ENCODE results near the gene SCYGR5. TPM values are rescaled to one million over a fixed set of nuclear protein-coding genes. Genes with fewer than 3 reads are reported as not detected.

SCYGR5 gene
- total RNA-seq, 2 donors from 2014 or later = not detected

DNA sequence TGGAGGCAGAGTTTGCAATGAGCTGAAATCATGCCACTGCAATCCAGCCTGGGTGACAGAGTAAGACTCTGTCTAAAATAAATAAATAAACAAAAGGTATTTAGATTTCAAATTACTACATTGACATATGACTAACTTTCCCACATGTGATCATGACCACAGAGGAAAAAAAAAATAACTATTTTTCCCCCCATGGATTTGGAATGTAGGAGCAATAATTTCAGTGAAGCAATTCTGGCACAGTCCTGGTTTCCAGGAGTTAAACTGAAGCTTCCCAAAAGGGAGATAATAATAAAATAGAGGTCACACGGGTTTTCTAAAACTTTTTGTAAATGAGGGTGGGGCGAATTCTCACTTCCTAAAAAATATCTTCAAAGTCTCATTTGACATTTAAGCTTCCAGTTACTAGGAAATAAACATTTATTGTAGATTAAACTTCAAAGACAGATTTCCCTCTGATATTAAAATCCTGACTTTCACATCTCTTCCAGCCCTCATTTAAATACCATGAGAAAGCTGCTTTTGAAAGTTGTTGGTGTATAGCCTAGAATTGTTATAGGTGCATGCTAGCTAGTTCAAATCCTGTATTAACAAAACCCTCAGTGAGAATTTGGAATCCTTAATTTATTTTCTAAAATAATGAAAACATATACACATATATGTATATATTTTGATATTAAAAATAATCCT is 30.5 kb downstream of the SCYGR5 start:
- Mint-ChIP-seq H3K4me3 (no peak overlapping the region), H3K27ac (no peak overlapping the region), H3K36me3 (ENCODE audit: low read depth) (no peaks in the 10 kb centered on the region), H3K4me1 (no peaks in the 10 kb centered on the region), H3K27me3 (peaks cover 43% of the 10 kb centered on the region)
- no peaks in the 10 kb centered on the region for H3K9me3 ChIP-seq (ENCODE audit: control insufficient read depth, low read length, poor library complexity, severe bottlenecking)
- DNase-seq (no peak), ATAC-seq (no peak)

GRCh38 chr2:227701556-227701955 is 35.0 kb downstream of the SCYGR5 start:
- no peak for DNase-seq
- H3K36me3 Mint-ChIP-seq (ENCODE audit: low read depth) = no peaks in the 10 kb centered on the region
- H3K4me1 Mint-ChIP-seq = no peaks in the 10 kb centered on the region

GRCh38 chr2:227703280-227703732 is 36.7 kb downstream of the SCYGR5 start:
- ATAC-seq = no peak
- H3K4me3 Mint-ChIP-seq = no peak overlapping the region
- no peaks in the 10 kb centered on the region for H3K9me3 ChIP-seq (ENCODE audit: control insufficient read depth, low read length, poor library complexity, severe bottlenecking)
- H3K27me3 Mint-ChIP-seq = peaks cover 40% of the 10 kb centered on the region
- H3K27ac Mint-ChIP-seq = no peak overlapping the region
- no peak for DNase-seq
- no peaks in the 10 kb centered on the region for H3K4me1 Mint-ChIP-seq
- H3K36me3 Mint-ChIP-seq (ENCODE audit: low read depth) = no peaks in the 10 kb centered on the region

More at GRCh38 chr2:227701556-227701955, 35.0 kb downstream of the SCYGR5 start:
- Mint-ChIP-seq H3K27me3 (peaks cover 35% of the 10 kb centered on the region), H3K4me3 (no peak overlapping the region), H3K27ac (no peak overlapping the region)
- no peak for ATAC-seq
- no peaks in the 10 kb centered on the region for H3K9me3 ChIP-seq (ENCODE audit: control insufficient read depth, low read length, poor library complexity, severe bottlenecking)

- Mint-ChIP-seq H3K4me3 (no peak overlapping the region), H3K36me3 (ENCODE audit: low read depth) (no peaks in the 10 kb centered on the region), H3K27ac (no peak overlapping the region), H3K4me1 (no peaks in the 10 kb centered on the region), H3K27me3 (peaks cover 37% of the 10 kb centered on the region)
- no peak for DNase-seq
- no peaks in the 10 kb centered on the region for H3K9me3 ChIP-seq (ENCODE audit: control insufficient read depth, low read length, poor library complexity, severe bottlenecking)
- ATAC-seq = no peak
Measured at GRCh38 chr2:227703961-227704360, 37.4 kb downstream of the SCYGR5 start.

DNA sequence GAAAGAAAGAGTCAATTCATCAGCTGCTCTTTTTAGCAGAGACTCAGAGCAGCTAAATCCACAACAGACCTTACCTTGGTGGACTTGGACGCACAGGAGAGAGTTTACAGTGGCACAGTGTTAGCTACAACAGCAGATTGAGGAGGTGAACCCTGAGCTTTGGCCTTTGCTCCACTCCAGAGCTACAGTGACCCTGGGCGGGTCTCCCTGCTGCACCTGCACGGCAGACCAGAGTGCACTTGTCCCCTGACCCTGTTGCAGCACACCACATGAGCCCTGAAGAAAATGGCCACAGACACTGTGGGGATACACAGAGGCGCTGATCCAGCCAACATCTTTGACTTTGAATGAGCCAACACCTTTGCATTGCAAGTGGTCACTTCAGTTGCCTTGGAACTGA is 40.3 kb downstream of the SCYGR5 start:
- DNase-seq = no peak
- no peaks in the 10 kb centered on the region for H3K4me1 Mint-ChIP-seq
- H3K27ac Mint-ChIP-seq = no peak overlapping the region
- peaks cover 35% of the 10 kb centered on the region for H3K27me3 Mint-ChIP-seq
- H3K4me3 Mint-ChIP-seq = no peak overlapping the region
- no peaks in the 10 kb centered on the region for H3K9me3 ChIP-seq (ENCODE audit: control insufficient read depth, low read length, poor library complexity, severe bottlenecking)
- no peak for ATAC-seq
- no peaks in the 10 kb centered on the region for H3K36me3 Mint-ChIP-seq (ENCODE audit: low read depth)

DNA sequence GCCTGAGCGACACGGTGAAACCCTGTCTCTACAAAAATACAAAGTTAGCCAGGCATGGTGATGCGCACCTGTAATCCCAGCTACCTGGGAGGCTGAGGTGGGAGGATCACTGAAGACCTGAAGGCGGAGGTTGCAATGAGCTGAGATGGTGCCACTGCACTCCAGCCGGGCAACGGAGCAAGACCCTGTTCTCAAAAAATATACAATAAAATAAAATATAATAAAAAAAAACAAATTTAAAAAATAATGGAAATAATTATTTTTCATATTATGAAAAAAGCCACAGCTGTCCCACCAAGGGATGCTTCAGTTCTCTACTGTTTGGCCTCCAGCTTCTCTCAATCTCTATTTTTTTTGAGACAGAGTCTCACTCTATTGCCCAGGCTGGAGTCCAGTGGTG is 40.8 kb downstream of the SCYGR5 start:
- no peak overlapping the region for H3K4me3 Mint-ChIP-seq
- H3K9me3 ChIP-seq (ENCODE audit: control insufficient read depth, low read length, poor library complexity, severe bottlenecking) = no peaks in the 10 kb centered on the region
- ATAC-seq (no peak), DNase-seq (no peak)
- H3K36me3 Mint-ChIP-seq (ENCODE audit: low read depth) = no peaks in the 10 kb centered on the region
- H3K27ac Mint-ChIP-seq = no peak overlapping the region
- peaks cover 35% of the 10 kb centered on the region for H3K27me3 Mint-ChIP-seq
- H3K4me1 Mint-ChIP-seq = no peaks in the 10 kb centered on the region

DNA sequence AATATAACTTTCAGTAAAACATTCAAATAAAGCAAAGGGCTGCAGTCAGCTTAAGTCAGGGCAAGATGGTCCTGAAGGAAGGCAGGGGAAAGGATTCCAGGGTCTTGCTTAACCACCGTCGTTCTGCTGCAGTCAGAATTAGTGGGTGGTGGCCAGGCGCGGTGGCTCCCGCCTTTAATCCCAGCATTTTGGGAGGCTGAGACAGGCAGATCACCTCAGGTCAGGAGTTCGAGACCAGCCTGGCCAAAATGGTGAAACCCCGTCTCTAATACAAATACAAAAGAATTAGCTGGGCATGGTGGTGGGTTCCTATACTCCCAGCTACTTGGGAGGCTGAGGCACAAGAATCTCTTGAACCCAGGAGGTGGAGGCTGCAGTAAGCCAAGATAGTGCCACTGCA is 44.4 kb downstream of the SCYGR5 start:
- DNase-seq (no peak), ATAC-seq (no peak)
- Mint-ChIP-seq H3K27ac (no peak overlapping the region), H3K36me3 (ENCODE audit: low read depth) (no peaks in the 10 kb centered on the region), H3K27me3 (peaks cover 29% of the 10 kb centered on the region), H3K4me1 (no peaks in the 10 kb centered on the region), H3K4me3 (no peak overlapping the region)
- H3K9me3 ChIP-seq (ENCODE audit: control insufficient read depth, low read length, poor library complexity, severe bottlenecking) = no peaks in the 10 kb centered on the region

GRCh38 chr2:227713291-227713690 is 46.7 kb downstream of the SCYGR5 start:
- Mint-ChIP-seq H3K27ac (no peak overlapping the region), H3K4me3 (no peak overlapping the region), H3K4me1 (no peaks in the 10 kb centered on the region), H3K27me3 (peaks cover 37% of the 10 kb centered on the region), H3K36me3 (ENCODE audit: low read depth) (no peaks in the 10 kb centered on the region)
- H3K9me3 ChIP-seq (ENCODE audit: control insufficient read depth, low read length, poor library complexity, severe bottlenecking) = no peaks in the 10 kb centered on the region
- no peak for ATAC-seq
- no peak for DNase-seq

DNA sequence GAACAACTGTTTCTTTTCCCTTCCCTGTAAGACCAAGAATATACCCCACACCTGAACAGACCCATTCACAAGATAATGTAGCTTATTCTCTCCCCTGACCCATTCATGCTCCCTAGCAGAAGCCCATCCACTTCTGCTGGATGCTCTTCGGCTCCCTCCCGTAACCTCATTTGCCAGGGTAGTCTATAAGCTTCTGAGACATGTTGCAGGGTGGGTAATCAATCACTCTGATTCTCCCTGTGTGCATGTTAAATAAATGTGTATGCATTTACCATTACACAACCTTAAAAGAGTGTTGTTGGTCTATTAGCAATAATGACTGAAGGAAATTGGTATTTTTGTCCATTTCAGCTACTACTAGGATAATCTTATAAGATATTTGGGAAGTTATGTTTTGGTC is 49.9 kb downstream of the SCYGR5 start:
- H3K27me3 Mint-ChIP-seq = peaks cover 30% of the 10 kb centered on the region
- no peaks in the 10 kb centered on the region for H3K4me1 Mint-ChIP-seq
- no peak overlapping the region for H3K4me3 Mint-ChIP-seq
- no peak overlapping the region for H3K27ac Mint-ChIP-seq
- DNase-seq = no peak
- H3K9me3 ChIP-seq (ENCODE audit: control insufficient read depth, low read length, poor library complexity, severe bottlenecking) = no peaks in the 10 kb centered on the region
- H3K36me3 Mint-ChIP-seq (ENCODE audit: low read depth) = no peaks in the 10 kb centered on the region
- no peak for ATAC-seq

Other genes with a start within 250 kb of the SCYGR5 start
- 10 to 100 TPM; 66.6 to 68.3 TPM for gene AGFG1, start 194.6 kb upstream of the SCYGR5 start, total RNA-seq
- gene SCYGR2, start 67.9 kb upstream of the SCYGR5 start, total RNA-seq = not detected
- not detected for gene SCYGR3, start 52.0 kb upstream of the SCYGR5 start, total RNA-seq
- under 1 TPM in 1 of 2 donors, not detected in 1; 0.99 TPM for gene SCYGR4, start 49.3 kb upstream of the SCYGR5 start, total RNA-seq
- not detected for gene SLC19A3, start 51.2 kb downstream of the SCYGR5 start, total RNA-seq
- gene SCYGR6, start 58.0 kb downstream of the SCYGR5 start, total RNA-seq = not detected
- gene SCYGR7, start 61.5 kb downstream of the SCYGR5 start, total RNA-seq = not detected
- not detected for gene SCYGR8, start 79.1 kb downstream of the SCYGR5 start, total RNA-seq
- 10 to 100 TPM; 24.3 to 39.7 TPM for gene CCL20, start 147.0 kb downstream of the SCYGR5 start, total RNA-seq
- not detected for gene DAW1, start 204.8 kb downstream of the SCYGR5 start, total RNA-seq

Data from T-helper 17 cell (primary cell).